Measurements from ENCODE around the gene HHAT. TPM values are rescaled to one million over a fixed set of nuclear protein-coding genes. Genes with fewer than 3 reads are reported as not detected.

Gene HHAT
- total RNA-seq, 4 donors from 2014 or later = 2.4 to 6.0 (median 4.4) TPM

- no peak for TF ChIP-seq CTCF (IDR thresholded peaks at IDR 0.05; ENCODE audit: low read depth)
Observed at GRCh38 chr1:210456731-210457255, 128.1 kb downstream of the HHAT start.

GRCh38 chr1:210457568-210457967 lies 128.9 kb downstream of the HHAT start:
- TF ChIP-seq CTCF (IDR thresholded peaks at IDR 0.05; ENCODE audit: low read depth) = no peak

GRCh38 chr1:210464519-210465039 lies 135.9 kb downstream of the HHAT start:
- no peak for TF ChIP-seq CTCF (IDR thresholded peaks at IDR 0.05; ENCODE audit: low read depth)

- no peak for TF ChIP-seq CTCF (IDR thresholded peaks at IDR 0.05; ENCODE audit: low read depth)
Observed at GRCh38 chr1:210465150-210465549, 136.4 kb downstream of the HHAT start.

GRCh38 chr1:210467440-210468043 lies 138.8 kb downstream of the HHAT start:
- TF ChIP-seq CTCF (IDR thresholded peaks at IDR 0.05; ENCODE audit: low read depth) = no peak

- TF ChIP-seq CTCF (IDR thresholded peaks at IDR 0.05; ENCODE audit: low read depth) = no peak
Observed at GRCh38 chr1:210469441-210469840, 140.7 kb downstream of the HHAT start.

GRCh38 chr1:210475321-210475720 lies 146.6 kb downstream of the HHAT start:
- TF ChIP-seq CTCF (IDR thresholded peaks at IDR 0.05; ENCODE audit: low read depth) = no peak

All from subcutaneous adipose tissue (tissue), 4 donors.